ENCODE results near the gene CCL1.

CCL1 gene, protein sequence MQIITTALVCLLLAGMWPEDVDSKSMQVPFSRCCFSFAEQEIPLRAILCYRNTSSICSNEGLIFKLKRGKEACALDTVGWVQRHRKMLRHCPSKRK

DNA sequence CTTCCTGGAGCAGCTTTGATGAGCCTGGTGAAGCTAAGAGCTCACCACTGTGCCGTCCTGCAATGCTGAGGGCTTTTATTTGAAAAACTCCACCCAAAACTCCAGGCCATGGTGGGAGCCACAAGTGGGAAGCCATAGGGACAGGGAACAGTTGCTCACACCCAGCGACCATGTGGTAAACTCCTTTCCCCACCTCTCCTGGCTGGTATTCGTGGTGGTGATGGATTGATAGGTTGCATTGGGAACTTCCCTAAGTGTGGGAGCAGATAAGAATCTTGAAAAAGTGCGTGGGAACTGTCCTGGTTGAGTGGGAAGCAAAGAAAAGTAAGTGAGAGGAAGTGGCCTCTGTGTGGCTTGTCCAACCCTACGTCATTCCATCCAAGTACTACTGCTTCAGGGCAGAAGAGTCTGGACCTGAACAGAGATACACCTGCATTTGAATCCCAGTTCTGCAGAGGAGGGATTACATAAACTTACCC is at the start of gene CCL1:
CCL1 (minus strand) TSS at position 51 of the 479 bp plus-strand sequence. CDS start 72 bp downstream, outside the sequence.
- no peak for DNase-seq (ENCODE audit: low spot score)

DNA sequence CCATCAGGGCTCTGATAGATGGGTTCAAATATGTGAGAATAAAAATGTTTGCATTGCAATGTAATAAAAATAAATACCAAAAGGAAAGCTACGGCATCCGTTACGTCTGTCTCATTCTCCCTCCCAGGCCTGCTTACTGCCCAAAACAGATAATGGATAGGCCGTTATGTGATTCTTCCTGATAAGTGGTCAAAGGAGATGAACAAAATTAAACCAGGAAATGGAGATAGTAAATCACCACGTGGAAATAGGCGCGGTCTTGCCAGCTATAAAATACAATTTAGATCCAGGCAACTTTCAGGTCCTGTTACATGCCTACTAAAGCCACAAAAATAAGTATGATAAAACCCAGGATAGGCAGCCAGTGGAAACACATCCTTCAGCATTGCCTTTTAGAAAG is 49.5 kb upstream of the CCL1 start:
- DNase-seq (ENCODE audit: low spot score) = no peak

DNA sequence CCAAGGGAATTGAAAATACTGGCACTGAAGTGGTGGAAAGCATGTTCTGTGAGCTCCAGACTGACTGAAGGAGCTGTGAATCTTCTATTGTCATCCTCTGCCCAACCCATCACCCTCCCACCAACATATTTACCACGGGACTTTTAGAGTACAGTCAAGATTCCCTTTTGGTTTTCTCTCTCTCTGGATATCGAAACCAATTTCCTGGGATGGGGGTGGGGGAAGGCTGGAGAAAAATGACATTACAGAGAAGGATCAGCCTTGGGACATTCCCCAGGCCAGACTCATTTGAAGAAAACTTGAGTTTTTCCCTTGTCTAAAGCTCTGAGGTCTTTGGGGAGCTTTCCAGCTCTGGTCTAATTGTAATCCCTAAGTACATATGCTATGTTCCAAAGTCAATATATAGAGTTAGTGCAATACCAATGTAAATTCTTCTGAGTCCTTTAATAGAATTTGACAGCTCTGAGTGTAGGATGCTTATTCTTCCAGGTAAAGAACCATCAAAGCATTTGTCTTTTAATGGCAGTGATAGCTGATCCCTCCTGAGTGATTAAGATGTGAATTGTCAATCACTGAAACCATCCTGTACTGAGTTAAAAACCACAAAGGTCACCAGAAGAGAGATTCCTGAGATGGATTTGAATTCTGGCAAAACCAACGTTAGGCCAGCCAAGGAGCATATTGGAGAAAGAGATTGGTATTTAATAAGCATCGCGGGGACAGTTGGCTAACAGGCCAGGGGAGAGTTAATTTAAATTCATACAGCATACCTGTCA is 48.8 kb upstream of the CCL1 start:
- no peak for DNase-seq (ENCODE audit: low spot score)

DNA sequence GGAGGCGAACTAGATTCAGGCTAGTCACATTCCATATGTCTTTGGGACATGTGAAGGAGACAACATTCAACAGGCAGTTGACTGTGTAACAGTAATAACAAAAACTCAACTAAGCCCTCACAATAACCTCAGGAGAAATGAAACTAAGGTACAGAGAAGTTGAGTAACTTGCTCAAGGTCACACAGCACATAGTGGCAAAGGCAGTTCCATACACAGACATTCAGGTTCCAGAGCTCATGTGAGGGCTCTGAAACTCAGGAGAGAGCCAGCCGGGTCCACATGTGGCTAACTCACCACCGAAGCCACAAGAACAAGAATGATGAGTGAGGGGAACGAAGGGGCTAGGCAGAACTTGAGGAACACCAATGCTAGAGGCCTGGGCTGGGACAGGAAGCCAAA is 46.3 kb upstream of the CCL1 start:
- no peak for DNase-seq (ENCODE audit: low spot score)

DNA sequence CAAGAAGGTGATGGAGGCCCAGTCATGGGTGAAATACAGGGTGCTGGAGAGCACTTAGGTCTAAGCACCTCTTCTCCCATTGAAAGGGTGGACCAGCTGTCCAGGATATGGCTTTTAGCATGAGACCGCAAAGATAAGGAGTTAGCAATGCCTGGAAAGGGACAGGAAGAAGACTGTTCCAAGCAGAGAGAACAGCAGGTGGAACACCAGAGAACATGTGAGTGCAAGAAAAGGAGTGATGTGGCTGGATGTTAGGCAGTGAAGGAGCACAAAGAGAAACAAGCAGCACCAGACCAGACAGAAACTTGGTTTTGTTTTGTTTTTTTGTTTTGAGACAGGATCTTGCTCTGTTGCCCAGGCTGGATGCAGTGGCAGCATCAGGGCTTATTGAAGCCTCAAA is 45.4 kb upstream of the CCL1 start:
- no peak for DNase-seq (ENCODE audit: low spot score)

DNA sequence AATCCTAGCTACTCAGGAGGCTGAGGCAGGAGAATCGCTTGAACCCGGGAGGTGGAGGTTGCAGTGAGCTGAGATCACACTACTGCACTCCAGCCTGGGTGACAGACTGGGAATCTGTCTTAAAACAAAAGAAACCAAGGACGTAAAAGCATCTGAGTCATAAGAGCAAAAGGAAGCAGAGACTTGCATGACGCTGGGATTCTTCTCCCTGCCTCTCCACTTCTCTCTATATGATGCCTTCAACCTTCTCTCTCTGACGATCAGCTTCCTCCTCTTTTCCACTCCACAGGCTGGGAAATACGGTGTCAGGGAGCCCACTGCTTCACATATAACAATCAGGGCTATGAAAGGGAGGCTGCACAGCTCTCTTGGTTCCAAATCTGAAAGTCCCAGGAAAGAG is 43.2 kb upstream of the CCL1 start:
- DNase-seq (ENCODE audit: low spot score) = no peak

DNA sequence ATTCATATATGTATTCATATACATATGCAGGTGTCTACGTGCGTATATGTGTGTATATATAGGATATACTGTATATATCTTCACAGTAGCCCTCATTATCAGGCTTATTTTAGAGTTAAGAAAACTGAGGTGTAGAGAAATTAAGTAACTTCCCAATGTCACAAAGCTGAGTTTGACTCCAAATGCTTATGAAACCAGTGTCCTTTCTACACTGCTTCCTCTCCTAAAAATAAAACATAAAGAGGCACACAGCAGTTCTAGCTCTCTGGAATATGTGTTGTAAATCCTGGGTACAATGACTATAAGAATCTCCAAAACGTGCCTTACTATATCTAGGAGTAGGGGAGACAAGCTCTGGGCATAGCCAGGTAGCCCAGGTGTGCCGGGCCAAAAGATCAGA is 40.0 kb upstream of the CCL1 start:
- DNase-seq (ENCODE audit: low spot score) = no peak

DNA sequence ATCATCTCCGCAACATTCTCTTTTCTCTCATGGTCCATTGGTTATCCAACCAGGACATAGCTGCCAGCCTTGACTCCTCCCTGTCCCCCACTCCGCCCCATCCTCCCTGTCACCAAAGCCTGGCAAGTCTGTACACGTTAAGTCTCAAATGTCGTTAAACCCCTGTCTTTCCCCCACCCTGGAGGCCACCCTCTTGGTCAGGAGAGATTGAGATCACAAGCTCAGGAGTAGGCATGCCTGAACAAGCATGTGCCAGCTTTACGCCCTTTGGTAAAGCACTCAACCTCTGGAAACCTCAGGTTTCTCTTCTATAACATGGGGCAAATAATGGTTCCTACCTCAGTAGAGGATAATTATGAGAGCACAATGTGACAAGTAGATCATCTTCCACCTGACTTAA is 38.1 kb upstream of the CCL1 start:
- DNase-seq (ENCODE audit: low spot score) = no peak

DNA sequence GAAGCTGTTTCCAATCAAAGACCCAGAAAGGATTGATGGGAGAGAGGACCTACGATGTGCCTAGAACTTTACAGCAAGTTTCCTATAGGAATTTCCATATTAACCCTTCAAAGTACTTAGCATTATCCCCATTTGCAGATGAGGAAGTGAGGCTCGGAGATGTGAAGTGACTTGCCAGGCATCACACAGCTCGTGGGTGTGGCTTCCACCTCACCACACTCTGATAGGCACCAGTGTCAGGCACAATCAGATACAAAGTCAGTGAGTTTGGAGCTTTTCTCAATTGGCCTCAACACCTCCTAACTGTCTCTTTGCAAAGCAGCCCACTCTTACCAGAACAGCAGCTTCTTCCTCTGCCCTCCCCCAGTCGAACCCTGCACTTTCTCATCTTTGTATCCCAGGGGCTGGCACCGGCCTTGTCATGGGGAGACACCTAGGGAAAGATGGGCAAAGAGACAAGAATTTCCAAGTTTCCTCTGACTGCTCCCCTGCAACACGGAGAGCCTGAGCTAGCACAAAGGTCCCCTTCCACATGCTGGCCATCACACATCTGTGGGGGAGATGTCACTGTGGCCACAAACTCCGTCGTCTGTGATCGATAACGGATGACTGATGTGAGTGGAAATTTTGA is 37.4 kb upstream of the CCL1 start:
- no peak for DNase-seq (ENCODE audit: low spot score)

DNA sequence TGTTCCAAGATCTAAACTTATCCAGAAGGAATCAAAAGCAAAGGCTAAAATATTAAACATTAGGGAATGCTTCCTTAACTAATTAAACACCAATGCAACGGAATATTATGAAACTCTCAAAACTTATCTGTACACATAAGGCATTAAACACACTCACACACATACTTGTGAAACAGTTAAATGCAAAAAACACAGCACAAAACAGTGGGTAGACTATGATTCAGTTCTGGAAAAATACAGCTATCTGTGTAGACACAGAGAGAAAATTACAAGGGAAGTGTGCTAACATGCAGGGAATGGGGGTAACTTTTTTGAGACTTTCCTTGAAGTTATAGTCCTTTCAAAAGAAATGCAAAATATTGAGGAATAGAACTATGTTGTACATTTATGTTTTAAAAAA is 36.7 kb upstream of the CCL1 start:
- DNase-seq (ENCODE audit: low spot score) = no peak

DNA sequence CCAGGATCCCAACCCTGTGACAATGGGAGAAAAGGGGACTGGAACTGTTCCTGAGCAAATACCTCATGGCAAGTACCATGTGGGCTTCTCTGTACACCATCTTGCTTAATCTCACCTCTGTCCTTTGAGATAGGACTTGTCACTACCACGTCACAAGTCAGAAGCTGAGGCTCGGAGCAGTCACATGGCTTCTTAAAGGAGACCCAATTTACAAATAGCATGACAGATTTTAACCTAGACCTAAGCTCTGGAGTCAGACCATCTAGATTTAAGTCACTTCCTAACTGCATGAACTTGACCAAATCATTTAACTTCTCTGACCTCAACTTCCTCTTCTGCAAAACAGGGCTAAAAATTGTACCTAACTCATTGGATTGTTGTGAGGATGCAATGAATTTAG is 36.0 kb upstream of the CCL1 start:
- no peak for DNase-seq (ENCODE audit: low spot score)

DNA sequence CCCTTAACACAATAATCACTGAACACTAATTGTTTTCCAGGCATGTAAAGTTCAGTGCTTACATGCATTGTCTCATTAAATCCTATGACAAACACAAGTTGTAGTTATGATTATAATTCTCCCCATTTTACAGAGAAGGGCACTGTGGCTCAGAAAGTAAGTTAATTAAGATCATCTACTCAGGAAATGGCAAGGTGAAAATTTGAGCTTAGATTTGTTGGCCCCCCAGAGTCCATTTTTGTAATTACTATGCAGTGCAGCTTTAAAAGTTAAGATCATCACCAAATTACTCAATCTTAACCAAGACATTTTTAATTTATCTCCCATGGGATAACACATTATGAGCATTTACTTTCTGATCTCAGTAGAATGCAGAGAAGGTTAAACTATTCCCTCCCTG is 34.2 kb upstream of the CCL1 start:
- DNase-seq (ENCODE audit: low spot score) = no peak

DNA sequence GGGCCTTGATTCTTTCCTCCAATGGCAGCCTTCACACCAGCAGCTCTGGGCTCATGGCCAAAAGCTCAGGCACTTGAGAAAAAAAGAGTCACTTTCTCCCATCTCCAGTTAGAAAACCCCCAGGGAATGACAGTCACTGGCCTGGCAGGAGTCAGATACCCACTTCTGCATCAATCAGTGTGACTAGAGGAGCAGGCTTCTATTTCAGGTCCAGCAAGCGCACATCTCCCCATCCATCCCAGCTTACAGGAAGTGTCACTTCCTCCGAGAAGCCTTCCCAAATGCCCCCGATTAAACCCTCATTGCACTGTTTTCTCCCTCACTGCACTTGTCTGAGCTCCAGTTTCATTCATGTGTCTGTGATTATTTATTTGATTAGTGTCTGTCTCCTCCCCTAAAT is 30.4 kb upstream of the CCL1 start:
- DNase-seq (ENCODE audit: low spot score) = no peak

DNA sequence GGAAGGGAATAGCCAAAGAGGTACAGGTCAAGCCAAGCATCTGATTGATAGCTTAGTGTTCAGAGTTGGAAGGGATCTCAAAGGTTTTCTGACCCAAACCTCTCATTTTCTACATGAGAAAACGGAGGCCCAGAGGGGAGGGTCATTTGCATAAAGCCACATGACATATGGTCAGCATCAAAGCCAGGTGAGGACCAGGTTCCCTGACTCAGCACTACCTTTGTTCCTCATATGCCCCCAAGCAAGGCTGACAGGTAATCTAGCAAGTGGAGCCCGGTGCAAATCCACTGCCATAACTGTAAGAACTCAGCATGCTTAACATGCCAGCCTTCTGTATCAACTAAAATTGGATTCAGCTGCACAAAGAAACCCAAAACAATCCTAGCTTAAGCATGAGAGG is 28.2 kb upstream of the CCL1 start:
- DNase-seq (ENCODE audit: low spot score) = no peak

DNA sequence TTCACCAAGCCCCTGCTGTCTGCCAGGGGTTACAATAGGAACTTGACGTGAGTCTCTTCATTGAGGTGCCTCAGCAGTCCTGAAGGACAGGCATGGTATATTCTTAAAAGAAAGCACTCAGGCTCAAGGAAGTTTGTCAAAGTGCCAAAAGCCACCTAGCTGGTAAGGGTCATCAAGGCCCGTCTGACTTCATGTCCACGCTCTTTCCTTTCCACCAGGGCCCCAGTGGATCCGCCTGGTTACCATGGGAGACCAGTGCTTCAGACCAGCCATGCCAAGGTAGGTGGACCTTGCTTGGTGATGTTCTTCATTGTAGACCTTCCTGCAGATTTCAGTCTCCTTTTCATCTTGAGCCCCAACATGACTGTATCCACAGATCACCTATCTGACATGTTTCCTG is 27.6 kb upstream of the CCL1 start:
- no peak for DNase-seq (ENCODE audit: low spot score)

DNA sequence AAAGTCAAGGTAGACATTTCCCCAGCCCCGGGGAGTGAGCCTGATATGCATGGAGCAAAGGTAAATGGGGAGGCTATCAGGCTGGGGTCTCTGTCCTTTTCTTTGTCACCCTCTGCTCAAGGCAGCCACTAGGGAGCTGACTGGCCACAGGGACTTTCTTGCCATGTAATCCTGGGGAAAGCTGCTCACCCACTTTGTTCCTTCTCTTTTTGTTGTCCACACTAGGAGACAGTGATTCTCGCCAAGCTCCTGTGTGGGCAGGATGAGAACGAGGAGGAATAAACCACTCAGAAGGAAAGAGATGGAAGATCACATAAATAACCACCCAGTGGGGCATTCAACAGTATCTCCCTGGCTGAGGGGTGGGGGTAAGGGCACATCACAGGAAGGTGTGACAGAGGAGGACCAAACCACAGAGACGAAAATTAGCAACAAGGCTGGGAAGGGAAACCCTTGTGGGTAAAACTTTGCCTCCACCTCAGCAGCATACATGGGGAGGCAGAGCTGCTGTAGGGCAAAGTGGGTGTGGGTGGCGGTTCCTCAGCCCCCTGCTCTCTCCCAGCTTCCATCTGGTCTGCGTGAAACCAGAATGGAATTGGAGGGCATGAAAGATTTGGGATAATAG is 26.2 kb upstream of the CCL1 start:
- DNase-seq (ENCODE audit: low spot score) = no peak

DNA sequence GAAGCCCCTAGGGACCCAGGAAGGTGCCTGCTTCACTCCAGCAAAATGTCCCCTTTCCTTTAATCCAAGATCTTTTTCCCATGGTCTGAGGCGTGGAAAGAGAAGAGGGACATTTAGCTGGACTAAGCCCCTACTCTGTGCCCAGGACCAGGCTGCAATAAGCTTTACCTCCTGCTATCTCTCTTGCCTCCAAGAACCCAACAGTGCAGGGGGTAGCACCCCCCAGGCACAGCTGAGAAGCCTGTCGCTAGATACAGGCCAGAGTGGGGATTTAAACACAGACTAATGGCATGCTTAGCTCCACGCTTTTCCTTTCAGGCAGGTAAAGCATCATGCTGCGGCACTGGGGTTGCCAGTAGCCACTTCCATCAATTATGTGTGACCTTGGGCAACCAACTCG is 24.5 kb upstream of the CCL1 start:
- no peak for DNase-seq (ENCODE audit: low spot score)

DNA sequence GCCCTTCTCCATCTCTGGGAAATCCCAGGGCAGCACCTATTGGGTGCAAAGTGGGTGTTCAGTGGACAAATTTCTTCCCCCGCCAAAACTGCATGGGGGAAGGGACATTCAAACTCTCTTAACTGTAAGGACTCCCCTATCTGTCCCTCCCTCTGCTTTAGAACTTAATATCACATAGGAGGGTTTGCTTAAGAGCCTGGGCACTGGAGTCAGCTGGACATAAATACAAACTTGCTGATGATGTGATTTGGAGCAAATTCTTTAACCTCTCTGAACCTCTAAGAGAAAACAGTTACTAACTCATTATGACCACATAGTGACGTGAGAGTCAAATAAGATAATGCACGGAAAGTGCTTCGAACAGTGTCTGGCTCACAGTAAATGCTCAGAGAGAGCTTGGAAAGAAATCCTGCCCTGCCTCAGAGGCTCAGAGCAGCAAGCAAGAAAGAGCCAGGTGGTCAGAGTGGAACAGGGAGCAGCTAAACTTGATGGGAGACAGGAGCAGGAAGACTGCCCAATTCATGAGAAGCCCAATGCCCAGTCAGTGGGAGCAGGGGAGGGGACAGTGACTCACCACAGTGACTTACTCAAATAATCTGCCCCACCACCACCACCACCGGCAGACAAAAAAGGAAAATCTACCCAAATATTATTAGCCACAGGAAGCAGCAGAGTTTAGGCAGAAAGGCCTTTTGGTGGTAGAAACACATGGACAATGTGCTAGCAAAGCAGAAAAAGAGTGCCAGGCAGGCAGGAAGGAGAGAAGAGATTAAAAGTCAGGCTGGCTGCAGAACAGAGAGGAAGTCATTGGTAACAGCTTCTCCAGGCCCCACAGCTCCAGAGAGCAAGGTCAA is 23.9 kb upstream of the CCL1 start:
- no peak for DNase-seq (ENCODE audit: low spot score)

DNA sequence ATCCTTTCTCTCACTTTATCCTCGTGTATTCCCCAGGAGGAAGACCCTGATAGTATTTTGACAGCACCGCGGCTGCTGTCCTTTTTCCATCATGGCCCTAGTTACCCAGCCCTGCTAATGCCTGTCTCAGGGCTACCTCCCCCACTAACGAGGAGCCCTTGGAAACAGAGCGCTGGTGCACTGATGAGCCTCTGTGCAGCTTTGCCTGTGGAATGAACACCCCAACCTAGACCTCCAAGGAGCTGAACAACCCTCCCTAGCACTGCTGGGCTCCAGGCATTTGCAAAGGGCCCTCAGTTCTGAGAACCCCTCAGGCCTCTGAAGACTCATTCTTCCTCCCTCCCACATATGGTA is 23.3 kb upstream of the CCL1 start:
- DNase-seq (ENCODE audit: low spot score) = no peak

DNA sequence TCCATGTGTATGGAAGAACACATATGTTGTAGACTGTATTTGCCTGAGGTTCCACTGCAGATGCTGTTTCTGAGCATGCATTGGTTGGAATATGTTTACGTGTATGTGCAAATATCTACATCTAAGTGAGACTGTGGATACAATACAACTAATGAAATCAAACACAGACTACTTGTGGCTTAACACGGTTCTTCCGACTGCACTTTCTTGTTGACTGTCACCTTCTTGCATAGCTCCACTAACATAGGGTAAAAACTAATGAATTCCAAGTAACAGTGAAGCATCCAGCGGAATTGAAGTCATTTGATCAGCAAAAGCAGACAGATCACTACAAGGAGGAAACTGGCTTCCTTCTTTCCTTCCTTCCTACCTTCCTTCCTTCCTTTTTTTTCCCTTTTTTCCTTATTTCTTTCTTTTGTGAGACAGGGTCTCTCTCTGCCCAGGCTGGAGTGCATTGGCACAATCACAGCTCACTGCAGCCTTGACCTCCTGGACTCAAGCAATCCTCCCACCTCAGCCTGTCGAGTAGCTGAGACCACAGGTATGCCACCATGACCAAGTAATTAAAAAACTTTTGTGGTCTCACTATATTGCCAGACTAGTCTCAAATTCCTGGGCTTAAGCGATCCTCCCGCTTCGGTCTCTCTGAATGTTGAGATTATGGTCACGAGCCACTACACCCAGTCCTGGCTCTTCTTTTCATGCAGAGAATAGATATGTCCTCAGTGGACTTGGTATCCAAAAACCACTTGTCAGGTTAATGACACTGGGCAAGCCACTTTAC is 22.0 kb upstream of the CCL1 start:
- DNase-seq (ENCODE audit: low spot score) = no peak

DNA sequence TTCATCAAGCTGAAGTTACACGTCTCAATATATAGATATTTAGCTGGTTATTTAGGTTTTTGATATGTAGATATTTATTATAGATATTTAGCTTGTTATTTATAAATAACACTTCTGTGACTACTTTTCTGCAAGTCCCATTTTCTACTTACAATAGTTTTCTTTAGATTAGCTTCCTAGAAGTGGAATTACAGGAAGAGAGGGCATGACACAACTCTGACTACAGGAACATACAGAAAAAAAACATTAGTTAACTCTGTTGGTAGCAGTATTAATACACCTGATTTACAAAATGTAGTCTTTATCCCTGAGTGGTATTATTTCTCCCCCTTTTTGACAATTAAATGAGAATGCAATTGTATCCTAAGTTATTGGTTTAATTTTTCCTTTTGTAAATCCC is 21.2 kb upstream of the CCL1 start:
- DNase-seq (ENCODE audit: low spot score) = no peak

DNA sequence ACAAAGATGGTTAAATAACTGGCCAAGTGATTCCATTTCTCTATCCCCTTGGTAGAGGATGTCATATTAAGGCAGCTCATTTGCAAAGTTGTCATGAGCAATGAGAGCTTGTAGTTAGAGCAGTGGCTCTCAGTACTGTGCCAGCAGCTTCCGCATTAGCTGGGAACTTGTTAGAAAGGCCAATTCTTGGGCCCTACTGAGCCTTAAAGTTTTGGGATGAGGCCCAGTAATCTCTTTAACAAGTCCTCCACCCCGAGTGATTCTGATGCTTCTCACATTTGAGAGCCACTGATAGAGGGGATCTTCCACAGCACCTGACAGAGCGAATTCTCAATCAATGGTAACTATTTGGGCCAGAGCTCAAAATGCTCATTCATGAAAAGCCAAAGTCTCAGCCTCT is 20.2 kb upstream of the CCL1 start:
- no peak for DNase-seq (ENCODE audit: low spot score)
